WI38 (cell line): Measurements from ENCODE around the gene MYO9A.

Source experiments
- H3K4me3 ChIP-seq: 2 replicates; pipeline ENCODE4 v1.5.1; 2011; ENCODE audit warnings: low read depth, mild to moderate bottlenecking, control low read depth, low read length
- TF ChIP-seq, protein P1 (sequence below): IDR thresholded peaks from 2 replicates; pipeline ENCODE4 v1.5.1; 2012; ENCODE audit warnings: low read depth, mild to moderate bottlenecking, control low read depth, low read length

The MYO9A gene

DNA sequence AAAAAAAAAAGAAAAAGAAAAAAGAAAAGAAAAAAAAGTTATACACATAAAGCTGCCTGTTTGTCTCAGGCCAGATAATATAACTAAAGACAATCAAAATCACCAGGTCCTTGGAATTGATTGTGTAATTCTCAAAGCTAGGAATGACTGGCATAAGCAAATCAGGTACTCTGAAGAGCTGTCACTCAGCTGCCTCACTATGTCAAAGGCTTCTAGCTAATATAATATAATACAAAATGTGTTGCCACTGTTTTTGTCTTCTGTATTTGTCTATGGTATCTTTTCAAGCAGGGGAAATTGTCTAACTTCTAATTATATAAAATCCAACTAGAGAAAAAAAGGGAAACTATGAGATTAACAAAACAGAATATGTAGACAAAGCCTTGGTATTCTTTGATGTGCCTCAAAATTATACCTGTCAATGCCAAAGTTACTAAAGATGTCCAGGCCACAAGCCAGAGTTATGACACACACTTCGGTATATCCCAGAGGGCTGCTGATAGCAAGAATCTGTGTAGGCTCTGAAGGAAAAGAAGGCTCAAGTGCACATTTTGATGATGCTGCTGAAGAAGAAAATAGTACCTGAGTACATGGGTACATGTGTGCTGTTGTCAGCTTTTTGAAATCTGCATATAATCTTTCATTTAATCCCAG is 344.6 kb downstream of the MYO9A start:
- H3K4me3 ChIP-seq: no peak overlapping the region
- TF ChIP-seq, protein P1, sequence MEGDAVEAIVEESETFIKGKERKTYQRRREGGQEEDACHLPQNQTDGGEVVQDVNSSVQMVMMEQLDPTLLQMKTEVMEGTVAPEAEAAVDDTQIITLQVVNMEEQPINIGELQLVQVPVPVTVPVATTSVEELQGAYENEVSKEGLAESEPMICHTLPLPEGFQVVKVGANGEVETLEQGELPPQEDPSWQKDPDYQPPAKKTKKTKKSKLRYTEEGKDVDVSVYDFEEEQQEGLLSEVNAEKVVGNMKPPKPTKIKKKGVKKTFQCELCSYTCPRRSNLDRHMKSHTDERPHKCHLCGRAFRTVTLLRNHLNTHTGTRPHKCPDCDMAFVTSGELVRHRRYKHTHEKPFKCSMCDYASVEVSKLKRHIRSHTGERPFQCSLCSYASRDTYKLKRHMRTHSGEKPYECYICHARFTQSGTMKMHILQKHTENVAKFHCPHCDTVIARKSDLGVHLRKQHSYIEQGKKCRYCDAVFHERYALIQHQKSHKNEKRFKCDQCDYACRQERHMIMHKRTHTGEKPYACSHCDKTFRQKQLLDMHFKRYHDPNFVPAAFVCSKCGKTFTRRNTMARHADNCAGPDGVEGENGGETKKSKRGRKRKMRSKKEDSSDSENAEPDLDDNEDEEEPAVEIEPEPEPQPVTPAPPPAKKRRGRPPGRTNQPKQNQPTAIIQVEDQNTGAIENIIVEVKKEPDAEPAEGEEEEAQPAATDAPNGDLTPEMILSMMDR: no peak
